Stimulated activated CD8-positive, alpha-beta memory T cell treated with anti-CD3 and anti-CD28 coated beads, Interleukin-15, amount 100 ng/mL, for 1 hour (primary cell): ENCODE data around the gene POU6F1.
"Not testable (repeated sequence)": the region's sequence is repeated elsewhere in the genome, so short reads cannot be mapped to it uniquely, and the experiment has no call there.

ENCODE experiments used
- DNase-seq: peaks from one replicate; pipeline ENCODE4 v3.0.0-alpha.2; 2020; ENCODE audit warnings: low read depth

The POU6F1 gene

GRCh38 chr12:51217968-51218606, at the start of gene POU6F1:
Gene POU6F1 (minus strand): TSS chr12:51218062. CDS start chr12:51206836, 11,226 bp downstream.
- peak; percentile 32 for DNase-seq

GRCh38 chr12:51265024-51265423, 47.2 kb upstream of the POU6F1 start:
- no peak for DNase-seq

GRCh38 chr12:51264297-51264696, 46.4 kb upstream of the POU6F1 start:
- no peak for DNase-seq

- DNase-seq: no peak
Observed at GRCh38 chr12:51263341-51263740, 45.5 kb upstream of the POU6F1 start.

- DNase-seq: no peak
Observed at GRCh38 chr12:51262758-51263177, 44.9 kb upstream of the POU6F1 start.

- DNase-seq: not testable (repeated sequence)
Observed at GRCh38 chr12:51259600-51259999, 41.7 kb upstream of the POU6F1 start.

GRCh38 chr12:51254536-51254935, 36.7 kb upstream of the POU6F1 start:
- no peak for DNase-seq

- no peak for DNase-seq
Observed at GRCh38 chr12:51253276-51253675, 35.4 kb upstream of the POU6F1 start.

- no peak for DNase-seq
Observed at GRCh38 chr12:51247523-51248206, 29.8 kb upstream of the POU6F1 start.

GRCh38 chr12:51246254-51246853, 28.5 kb upstream of the POU6F1 start:
- no peak for DNase-seq

- DNase-seq: no peak
Observed at GRCh38 chr12:51245476-51246253, 27.8 kb upstream of the POU6F1 start.

- DNase-seq: no peak
Observed at GRCh38 chr12:51244269-51244668, 26.4 kb upstream of the POU6F1 start.

- no peak for DNase-seq
Observed at GRCh38 chr12:51242876-51243275, 25.0 kb upstream of the POU6F1 start.

- no peak for DNase-seq
Observed at GRCh38 chr12:51242120-51242519, 24.3 kb upstream of the POU6F1 start.

GRCh38 chr12:51240971-51241370, 23.1 kb upstream of the POU6F1 start:
- no peak for DNase-seq

GRCh38 chr12:51238510-51239334, 20.9 kb upstream of the POU6F1 start, which contains the start of gene DAZAP2:
Gene DAZAP2 (plus strand): TSS chr12:51238826. CDS start chr12:51238908, 82 bp downstream.
- peak; percentile 87 for DNase-seq

- no peak for DNase-seq
Observed at GRCh38 chr12:51238037-51238509, 20.2 kb upstream of the POU6F1 start.

- DNase-seq: no peak
Observed at GRCh38 chr12:51234530-51234929, 16.7 kb upstream of the POU6F1 start.

- DNase-seq: no peak
Observed at GRCh38 chr12:51232642-51233041, 14.8 kb upstream of the POU6F1 start.

GRCh38 chr12:51229116-51229809, 11.4 kb upstream of the POU6F1 start:
- DNase-seq: no peak

GRCh38 chr12:51227962-51228361, 10.1 kb upstream of the POU6F1 start:
- DNase-seq: no peak
